ENCODE results near the gene HEPACAM.
A peak's percentile ranks its signal among the peaks of the same experiment; 100 is the strongest.

Gene HEPACAM

DNA sequence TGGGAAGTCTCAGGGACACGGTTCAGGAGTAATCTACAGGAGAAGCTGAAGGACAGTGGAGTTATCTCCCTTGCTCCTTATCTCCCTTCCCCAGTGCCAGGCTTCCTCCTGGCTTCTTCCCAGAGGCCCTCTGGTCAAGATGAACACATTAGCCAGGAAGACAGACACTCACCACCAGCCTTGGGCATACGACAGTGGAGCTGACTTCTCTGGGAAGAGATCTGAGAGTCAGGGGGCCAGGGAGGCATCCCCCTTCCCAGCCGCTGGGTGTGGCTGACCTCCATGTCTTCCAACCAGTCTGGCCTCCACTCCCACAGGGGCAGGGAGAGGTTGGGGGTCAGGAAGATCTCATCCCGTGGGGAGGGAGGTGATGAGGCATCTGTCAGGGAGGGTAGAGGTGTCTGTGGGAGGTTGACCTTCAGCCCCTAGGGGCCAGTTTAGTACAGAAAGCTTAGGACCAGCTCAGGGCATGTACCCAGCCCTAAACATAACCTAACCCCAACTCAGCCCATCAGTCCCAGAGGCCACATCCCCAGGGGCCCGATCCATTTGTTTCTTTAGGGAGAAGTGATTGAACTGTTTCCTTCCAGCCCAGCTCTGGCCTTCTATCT is 50.9 kb downstream of the HEPACAM start:
- DNase-seq (ENCODE audit: low read depth, low spot score) = no peak

DNA sequence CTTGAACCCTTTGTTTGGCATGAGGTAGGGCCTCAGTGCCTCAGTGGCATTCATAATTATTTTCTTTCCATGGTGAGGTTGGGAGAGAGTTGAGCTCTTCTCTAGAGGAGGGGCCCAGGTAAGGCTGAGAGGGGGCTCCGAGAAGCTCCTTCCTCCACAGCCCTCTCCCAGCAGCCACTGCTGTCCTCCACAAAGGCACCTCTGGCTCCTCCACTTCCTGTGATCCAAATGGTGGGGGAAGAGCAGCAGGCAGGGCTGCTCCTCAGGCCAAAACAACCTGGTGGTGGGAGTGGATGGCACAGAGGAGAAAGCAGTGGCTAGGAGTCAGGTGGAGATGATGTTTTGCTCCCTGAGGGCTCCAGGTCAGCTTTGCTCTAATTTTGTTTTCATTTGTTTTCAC is 51.5 kb downstream of the HEPACAM start:
- no peak for DNase-seq (ENCODE audit: low read depth, low spot score)

DNA sequence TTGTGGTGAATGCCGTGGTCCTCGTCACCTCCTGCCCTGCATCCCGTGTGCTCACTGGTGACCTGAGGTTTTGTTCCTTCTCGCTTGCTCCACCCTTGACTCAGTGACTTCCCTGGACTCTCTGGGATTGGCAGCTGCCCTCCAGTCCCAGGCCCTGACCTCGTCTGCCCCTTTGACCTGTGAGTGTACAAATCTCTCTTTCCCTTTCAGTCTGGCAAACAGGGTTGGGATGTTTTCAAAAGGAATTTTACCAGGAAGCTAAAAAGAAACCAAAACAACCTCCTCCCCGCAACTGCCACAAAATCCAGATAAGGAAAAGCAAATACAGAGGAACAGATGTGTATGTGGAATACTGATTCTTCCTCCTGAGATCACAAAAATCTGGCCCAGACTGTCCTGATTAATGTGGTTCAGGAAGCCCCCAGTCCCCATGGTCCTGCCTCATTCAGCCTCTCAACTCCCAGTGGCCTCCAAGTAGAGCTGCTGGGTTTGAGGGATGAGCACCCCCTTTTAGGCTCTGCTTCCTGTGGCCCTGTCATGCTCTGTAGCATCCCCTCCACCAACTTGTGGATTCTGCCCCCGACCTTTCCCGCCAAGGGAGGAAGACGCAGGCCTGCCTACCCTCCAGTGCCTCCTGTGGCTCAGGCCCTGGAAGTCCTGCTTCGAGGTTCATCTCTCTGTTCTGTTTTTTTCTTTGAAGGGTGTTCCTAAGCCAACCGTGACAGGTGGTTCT is 53.3 kb downstream of the HEPACAM start:
- DNase-seq (ENCODE audit: low read depth, low spot score) = no peak

DNA sequence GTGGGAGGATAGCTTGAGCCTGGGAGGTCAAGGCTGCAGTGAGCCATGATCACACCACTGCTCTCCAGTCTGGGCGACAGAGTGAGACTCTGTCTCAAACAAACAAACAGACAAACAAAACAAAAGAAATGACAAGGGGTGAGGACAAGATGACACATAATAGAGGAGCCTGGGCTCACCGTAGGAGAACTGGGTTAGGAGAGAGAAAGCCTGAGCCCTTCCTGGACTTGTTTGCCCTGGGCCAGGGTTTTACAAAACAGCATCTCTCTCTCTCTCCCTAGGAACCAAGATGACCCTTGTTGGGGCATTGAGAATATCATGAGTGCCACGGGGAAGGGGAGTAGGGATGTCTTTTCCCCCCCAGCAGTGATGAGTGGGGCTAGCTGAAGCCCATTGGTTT is 54.9 kb downstream of the HEPACAM start:
- no peak for DNase-seq (ENCODE audit: low read depth, low spot score)

DNA sequence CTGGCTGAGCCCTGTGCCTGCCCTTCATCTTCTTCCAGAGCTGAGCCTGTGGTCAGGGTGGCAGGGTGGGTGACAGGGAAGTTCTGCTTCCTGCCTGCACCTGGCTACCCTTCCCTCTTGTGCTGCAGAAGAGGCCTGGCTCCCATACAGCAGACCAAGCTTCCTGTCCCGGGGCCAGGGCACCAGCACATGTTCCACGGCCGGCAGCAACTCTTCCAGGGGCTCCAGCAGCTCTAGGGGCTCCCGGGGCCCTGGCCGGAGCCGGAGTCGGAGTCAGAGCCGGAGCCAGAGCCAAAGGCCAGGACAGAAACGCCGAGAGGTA is 55.6 kb downstream of the HEPACAM start:
- DNase-seq (ENCODE audit: low read depth, low spot score) = no peak

DNA sequence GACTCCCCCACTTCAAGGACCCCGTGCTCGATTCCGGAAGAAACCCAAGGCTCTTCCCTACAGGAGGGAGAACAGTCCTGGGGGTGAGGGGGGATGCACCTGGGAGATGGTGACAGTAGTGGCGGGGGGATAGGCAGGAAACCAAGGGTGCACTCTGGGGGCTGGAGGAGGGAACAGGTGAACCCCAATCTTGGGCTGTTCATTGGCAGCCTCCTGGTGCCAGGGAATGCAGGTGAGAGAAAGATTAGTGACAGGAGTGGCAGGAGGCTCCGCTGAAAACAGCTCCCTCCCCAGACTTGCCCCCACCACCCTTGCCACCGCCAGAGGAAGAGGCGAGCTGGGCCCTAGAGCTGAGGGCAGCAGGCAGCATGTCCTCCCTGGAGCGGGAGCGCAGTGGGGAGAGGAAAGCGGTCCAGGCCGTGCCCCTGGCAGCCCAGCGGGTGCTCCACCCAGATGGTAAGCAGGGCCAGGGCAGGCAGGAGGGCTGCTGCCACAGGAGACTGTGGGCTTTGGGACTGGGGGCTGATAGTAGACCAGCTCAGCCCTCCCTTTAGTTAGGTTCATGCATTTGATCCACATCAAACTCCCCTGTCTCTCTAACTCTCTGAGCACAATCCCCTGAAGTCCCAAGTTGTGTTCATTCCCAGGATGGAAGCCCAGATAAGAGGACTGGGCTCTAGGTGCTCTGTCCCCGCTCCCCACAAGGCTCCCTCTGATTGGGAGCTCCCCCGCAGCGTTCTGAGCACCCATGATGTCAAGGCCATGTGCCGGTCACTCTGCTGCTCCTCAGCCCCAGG is 56.2 kb downstream of the HEPACAM start:
- DNase-seq (ENCODE audit: low read depth, low spot score) = no peak

DNA sequence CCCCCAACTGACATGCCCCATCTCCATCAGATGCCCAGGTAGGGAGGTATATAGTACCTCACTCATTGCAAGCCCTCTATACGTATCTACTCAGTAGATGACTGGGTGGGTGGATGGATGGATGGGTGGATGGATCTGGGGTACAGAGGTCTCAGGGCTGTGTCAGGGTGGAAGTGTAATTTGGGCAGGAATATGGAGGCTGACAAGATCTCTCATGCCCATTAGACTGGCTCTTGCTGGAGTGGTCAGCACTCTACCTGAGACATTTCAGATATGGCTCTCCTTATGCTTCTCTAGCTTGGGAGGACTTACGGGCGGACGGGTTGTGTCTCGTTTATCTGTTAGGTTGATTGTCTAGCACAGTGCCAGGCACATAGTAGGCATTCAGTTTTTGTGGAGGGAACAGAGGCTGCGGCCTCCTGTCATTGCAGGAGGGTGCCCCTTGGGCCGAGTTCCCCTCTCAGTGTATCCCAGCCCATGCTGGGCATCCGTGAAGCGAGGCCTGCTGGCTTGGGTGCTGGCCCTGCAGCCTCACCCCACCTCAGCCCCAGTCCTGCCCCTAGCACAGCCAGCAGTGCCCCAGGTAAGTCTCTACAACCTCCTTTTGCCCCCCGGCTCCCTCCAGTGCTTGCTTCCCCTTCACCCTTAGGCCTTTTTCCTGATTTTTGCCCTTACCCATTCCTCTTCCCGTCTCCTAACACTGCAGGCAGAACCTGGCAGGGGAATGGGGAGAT is 56.9 kb downstream of the HEPACAM start:
- DNase-seq (ENCODE audit: low read depth, low spot score) = no peak

DNA sequence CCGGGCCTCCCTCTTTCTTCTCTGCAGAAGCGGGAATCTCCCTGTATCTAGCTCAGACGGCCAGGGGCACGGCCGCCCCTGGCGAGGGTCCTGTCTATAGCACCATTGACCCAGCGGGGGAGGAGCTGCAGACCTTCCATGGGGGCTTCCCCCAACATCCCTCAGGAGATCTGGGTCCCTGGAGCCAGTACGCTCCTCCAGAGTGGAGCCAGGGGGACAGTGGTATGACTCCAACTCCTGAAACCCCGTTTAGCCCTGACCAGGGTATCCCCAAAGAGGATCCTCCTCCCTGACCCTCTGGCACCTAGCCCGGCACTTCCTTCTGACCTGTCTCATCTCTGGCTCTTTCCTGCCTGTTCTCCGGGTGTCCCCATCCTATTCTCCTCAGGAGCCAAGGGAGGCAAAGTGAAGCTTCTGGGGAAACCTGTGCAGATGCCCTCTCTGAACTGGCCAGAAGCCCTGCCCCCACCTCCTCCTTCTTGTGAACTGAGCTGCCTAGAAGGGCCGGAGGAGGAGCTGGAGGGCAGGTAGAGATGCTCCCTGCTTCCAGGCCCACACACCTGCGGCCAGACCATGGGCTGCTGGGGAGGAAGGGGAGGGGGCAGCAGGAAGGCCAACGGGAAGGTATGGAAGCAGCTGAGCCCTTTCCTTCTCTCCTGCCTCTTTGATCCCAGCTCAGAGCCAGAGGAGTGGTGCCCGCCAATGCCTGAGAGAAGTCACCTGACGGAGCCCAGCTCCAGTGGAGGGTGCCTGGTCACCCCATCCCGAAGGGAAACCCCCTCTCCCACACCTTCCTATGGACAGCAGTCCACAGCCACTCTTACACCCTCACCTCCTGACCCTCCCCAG is 57.7 kb downstream of the HEPACAM start:
- DNase-seq (ENCODE audit: low read depth, low spot score) = no peak

DNA sequence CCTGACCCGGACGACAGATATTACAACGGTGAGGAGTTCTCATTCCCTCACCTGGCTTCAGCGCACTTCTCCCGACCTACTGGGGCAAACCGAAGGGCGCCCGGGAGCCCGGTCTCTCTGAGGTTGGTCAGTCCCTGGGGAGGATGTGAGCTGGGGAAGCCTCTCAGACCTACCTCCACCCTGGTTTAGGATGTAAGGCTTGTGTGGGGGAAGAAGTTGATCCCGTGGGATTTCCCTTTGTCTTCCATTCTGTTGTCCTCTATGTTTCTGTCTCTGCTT is 58.3 kb downstream of the HEPACAM start:
- DNase-seq (ENCODE audit: low read depth, low spot score) = no peak

DNA sequence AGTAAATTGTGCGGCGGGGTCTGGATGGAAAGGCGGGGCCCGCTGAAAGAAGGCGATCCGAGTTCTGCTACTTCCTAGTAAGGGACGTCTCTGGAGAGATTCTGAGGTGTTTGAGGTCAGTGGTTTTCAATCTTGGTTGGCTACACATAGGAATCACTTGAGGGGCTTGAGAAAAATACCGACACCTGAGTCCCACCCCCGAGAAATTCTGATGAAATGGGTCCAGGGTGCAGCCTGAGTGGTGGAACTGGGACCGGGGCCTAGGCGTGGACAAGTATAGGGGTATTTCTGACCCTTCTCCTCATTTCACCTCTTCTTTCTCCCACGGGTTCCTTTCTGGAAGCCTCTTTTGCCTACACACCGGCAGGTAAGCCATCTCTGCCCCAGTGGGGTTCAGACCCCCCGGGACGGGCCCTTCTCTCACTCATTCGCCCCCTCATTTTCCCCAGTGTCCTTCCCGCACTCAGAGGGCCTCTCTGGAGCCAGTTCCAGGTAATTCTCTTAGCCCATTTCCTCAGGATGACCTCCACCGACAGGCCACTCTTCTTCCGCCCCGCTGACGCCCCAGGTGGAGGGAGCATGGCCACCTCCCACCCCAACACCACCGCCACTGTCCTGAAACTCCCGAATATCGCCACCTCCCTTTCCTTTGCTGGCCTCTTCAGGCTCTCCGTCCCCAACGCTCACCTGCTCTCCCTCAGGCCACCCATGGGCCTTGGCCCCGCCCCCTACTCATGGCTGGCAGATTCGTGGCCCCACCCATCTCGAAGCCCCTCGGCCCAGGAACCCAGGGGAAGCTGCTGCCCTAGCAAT is 58.8 kb downstream of the HEPACAM start:
- DNase-seq (ENCODE audit: low read depth, low spot score) = no peak

DNA sequence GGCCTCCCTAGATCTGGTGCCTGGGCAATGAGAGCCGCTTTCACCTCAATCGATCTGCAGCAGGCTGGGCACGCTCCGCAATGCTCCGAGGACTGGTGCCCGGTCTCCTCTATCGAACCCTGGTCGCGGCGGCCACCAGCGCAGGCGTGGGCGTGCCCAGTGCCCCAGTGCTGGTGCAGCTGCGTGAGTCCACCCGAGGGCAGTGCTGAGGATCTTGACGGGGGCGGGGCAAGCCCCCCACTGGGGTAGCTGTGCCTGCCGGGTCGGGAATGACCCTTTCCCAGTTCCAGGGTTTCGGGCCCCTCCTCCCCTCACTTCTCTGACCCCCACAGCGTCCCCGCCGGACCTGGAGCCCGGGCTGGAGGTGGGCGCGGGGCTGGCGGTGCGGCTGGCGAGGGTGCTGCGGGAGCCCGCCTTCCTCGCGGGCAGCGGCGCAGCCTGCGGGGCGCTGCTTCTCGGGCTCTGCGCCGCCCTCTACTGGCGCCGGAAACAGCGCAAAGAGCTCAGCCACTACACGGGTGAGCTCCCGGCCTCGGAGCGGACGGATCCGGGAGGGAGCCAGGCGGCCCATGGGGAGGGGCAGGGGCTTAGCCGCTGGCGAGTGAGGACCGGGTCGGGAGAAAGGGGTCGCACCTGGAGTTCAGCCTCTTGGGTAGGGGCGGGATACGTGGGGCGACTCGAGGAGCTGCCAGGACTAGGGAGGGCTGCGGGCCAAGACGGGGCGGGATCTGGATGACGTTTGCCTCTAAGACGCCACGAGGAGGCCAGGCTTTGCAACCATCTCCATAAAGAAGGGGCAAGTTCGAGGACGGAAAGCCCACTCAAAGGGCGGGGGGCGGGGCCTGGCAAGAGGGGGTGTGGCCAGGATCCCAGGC is 59.7 kb downstream of the HEPACAM start:
- peak; percentile 94 for DNase-seq (ENCODE audit: low read depth, low spot score)

DNA sequence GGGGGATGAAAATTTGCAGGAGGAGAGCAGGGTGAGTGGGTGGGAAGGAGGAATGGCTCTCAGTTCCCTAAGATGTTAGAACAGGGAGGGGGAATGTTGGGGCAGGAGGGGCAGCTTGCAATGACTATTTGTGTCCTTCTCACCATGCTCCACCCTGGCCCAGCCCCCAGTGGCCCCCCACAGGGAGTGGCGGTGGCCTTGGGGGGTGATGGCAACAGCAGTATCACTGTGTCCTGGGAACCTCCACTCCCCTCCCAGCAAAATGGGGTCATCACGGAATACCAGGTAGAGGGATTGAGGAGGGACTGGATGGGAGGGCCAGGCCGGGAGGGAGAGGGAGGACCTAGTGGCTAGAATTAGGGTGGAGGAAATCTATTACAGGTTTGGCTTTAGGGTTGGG is 60.4 kb downstream of the HEPACAM start:
- no peak for DNase-seq (ENCODE audit: low read depth, low spot score)

DNA sequence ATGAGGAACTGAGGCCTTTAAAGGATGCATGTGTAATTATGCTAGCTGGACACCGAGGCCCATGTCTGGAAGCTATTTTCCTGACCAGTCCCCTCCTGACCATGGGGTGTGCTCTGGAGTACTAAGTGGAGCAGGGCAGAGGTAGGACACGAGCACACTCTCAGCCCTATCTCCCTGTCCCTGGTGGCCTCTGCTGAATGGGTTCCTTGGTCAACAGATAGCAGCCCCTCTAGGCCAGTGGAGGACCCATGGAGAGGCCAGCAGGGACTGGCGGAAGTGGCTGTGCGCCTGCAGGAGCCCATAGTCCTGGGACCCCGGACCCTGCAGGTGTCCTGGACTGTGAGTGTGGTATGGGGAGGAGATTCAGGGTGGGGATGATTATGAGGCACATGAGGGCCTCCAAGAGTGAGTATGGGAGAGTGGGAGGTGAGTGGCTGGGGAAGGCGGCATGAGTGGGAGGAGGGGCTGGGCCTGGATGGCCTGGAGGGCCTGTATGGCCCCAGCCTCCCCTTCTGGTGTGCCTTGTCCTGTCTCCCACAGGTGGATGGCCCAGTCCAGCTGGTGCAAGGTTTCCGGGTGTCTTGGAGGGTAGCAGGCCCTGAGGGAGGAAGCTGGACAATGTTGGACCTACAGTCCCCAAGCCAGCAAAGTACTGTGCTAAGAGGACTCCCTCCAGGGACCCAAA is 61.1 kb downstream of the HEPACAM start:
- no peak for DNase-seq (ENCODE audit: low read depth, low spot score)

DNA sequence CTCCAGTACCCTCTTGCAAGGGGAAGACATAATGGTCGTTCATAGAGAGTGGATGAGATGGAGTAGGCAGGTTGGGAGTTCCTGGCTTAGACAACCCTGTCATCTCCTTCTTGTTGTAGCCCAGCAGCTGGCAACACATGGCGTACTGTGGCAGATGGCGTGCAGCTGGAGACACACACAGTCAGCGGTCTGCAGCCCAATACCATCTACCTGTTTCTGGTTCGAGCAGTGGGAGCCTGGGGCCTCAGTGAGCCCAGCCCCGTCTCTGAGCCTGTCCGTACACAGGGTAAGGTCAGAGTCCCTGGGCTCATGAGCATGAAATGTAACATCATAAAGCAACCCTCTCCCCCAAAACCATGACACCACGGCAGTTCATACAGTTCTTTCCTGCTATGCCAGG is 61.9 kb downstream of the HEPACAM start:
- no peak for DNase-seq (ENCODE audit: low read depth, low spot score)

DNA sequence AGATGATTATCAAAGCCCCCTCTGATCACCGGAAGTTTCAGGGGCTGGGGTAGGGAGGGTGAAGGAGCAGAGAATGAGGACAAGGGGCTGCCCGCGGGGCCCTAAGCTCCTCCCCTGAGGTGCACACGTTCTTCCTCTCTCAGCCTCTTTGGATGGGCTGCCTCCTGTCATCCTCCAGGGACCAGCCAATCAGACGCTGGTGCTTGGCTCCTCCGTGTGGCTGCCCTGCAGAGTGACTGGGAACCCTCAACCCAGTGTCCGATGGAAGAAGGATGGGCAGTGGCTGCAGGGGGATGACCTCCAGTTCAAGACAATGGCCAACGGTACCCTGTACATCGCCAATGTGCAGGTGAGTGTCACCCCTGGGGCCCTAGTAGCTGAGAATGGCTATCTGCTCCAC is 63.1 kb downstream of the HEPACAM start:
- DNase-seq (ENCODE audit: low read depth, low spot score) = no peak

DNA sequence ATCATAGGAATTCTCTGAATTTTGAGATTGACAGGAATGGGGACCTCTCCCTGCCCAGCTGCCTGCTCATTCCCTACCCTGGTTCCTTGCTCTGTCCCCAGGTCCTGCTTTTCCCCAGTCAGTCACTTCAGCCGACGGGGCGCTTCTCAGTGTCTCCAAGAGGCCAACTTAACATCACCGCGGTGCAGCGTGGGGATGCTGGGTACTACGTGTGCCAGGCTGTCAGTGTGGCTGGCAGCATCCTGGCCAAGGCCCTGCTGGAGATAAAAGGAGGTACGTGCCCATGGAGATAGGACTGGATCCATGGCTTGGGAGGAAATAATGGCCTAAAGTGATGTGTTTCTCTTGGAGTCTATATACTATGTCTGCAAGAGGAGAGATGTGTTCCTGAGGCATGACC is 63.6 kb downstream of the HEPACAM start:
- DNase-seq (ENCODE audit: low read depth, low spot score) = no peak

DNA sequence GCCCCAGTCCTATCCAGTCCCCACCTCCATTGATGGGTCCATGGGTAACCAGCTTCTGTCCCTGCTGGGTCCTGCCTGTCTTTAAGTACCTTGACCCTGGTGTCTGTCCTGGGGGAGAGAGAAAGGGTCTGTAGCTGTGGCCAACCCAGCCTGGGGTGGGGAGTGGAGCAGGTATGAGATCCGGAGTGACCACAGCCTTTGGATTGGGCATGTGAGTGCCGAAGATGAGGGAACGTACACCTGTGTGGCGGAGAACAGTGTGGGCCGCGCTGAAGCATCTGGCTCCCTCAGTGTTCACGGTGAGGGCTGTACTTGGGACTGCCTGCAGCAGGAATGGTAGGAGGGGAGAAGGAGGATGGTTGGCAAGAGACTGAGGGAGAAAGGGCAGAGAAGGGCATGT is 65.4 kb downstream of the HEPACAM start:
- no peak for DNase-seq (ENCODE audit: low read depth, low spot score)

DNA sequence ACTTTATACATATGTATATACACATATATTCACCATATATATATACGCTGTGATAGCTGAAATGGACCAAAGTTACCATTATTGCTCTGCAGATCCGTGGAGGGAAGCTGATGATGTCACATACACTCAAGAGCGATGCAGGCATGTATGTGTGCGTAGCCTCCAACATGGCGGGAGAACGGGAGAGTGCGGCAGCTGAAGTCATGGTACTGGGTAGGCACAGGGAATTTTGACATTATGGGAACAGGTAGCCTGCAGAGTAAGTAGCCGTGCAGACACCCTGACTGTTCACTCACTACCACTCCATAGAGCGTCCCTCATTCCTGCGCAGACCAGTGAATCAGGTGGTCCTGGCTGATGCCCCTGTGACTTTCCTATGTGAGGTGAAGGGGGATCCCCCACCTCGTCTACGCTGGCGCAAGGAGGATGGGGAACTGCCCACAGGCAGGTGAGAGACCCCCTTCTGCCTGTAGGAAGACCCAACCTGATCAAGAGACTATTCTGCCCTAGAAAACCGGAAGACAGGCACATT is 65.9 kb downstream of the HEPACAM start:
- DNase-seq (ENCODE audit: low read depth, low spot score) = no peak

DNA sequence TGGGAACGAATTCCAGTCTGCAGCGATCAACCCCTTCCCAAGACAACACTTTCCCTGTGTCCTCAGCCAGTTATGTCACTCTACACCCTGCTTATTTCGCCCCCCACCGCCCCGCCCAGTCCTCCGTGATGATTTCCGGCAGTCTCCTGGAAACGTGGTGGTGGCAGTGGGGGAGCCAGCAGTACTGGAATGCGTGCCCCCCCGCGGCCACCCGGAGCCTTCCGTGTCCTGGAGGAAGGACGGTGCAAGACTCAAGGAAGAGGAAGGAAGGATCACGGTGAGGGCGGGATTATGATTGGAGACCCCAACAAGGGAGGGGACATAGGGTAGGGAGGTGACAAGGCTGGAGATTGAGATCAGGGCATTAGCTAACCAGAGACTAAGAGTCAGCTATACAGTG is 66.5 kb downstream of the HEPACAM start:
- DNase-seq (ENCODE audit: low read depth, low spot score) = no peak

All from smooth muscle cell of the brain vasculature (primary cell).